ENCODE measurements around the gene HNRNPDL. TPM values are rescaled to one million over a fixed set of nuclear protein-coding genes. Genes with fewer than 3 reads are reported as not detected.
A peak's percentile ranks its signal among the peaks of the same experiment; 100 is the strongest.
"Not testable (repeated sequence)": the region's sequence is repeated elsewhere in the genome, so short reads cannot be mapped to it uniquely, and the experiment has no call there.

Gene HNRNPDL
- total RNA-seq, 1 donor from 2014 or later, result 310 TPM

DNA sequence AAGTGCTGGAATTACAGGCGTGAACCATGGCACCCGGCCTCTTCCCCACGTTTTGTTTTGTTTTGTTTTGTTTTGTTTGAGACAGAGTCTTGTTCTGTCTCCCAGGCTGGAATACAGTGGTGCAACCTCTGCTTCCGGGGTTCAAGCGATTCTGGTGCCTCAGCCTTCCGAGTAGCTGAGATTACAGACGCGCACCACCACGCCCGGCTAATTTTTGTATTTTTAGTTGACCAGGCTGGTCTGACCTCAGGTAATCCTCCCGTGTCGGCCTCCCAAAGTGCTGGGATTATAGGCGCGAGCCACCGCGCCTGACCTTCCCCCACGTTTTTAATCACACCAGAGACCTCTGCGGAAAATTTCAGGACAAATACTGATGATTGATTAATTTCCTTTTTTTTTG, 2.3 kb upstream of the HNRNPDL start:
- no peak for DNase-seq (ENCODE audit: low spot score)

DNA sequence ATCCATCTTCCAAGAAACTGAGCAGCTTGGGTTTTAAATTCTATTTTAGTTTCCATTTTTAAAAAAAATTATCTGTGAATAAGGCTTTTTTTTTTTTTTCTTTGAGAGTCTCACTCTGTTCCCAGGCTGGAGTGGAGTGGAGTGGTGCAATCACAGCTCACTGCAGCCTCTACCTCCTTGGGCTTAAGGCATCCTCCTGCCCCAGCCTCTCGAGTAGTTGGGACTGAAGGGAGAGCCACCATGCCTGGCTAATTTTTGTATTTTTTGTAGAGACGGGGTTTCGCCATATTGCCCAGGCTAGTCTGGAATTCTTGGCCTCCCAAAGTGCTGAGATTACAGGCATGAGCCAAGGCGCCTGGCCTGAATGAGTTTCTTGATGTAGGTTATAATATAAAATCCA, 1.6 kb upstream of the HNRNPDL start:
- no peak for DNase-seq (ENCODE audit: low spot score)

DNA sequence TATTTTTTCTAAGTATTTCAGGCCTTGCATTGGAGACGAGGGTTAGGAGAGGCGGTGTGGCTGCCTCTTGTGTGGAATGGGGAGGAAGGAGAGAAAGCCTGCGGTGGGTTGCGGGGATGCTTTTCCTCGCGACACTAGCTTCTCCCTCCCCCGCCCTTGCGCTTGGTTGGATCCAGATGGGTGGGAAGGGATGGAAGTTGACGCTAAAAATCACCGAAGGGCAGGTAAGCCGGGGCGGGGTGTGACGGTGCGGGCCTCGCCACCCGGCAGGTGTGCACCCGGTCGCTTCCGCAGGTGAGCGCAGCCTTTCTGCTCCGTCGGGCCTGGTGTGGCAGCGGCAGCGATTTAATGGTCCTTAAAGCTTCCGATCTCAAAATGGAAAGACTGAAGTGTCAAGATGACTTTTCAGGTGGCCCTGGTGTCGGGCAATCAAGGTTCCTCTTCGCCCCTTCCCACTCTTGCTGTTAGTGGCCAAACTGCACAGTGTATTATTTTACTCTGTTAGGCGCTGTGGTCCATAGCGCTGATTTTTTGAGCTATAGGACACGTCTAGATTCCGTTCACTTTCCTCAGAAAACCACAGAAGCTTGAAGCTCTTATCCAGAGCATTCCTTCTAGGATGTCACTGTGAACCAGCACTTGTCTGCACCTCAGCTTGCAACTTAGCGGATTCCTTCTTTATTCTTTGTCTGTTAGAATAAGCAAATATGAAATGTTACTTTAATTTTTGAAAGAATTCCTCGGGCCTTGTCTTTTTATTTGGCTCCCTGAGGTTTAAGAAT, 893 bp upstream of the HNRNPDL start:
- DNase-seq (ENCODE audit: low spot score), result peak; percentile 47

DNA sequence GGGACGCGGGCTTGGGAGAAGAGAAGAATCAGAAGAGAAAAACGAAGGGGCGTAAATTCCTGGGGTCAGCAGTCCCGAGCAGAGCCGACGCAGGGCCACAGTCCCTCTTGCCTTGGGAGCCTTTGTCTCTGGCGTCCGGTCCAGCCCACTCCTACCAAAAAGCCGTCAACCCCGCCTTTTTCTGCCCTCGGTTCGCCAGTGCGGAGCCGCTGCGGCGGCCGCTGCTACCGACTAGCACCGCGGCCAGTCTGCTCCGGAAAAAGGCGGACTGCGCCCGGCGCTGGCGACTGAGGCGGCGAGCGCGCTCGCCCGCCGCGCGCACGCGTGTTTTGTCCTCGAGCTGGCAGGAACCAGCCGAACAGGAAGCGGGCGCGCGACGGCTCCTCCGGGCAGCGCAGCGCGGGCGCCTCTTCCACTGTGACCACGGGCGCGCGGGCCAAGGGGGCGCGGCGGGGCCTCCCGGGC, 502 bp downstream of the HNRNPDL start:
- DNase-seq (ENCODE audit: low spot score), result peak; percentile 72

DNA sequence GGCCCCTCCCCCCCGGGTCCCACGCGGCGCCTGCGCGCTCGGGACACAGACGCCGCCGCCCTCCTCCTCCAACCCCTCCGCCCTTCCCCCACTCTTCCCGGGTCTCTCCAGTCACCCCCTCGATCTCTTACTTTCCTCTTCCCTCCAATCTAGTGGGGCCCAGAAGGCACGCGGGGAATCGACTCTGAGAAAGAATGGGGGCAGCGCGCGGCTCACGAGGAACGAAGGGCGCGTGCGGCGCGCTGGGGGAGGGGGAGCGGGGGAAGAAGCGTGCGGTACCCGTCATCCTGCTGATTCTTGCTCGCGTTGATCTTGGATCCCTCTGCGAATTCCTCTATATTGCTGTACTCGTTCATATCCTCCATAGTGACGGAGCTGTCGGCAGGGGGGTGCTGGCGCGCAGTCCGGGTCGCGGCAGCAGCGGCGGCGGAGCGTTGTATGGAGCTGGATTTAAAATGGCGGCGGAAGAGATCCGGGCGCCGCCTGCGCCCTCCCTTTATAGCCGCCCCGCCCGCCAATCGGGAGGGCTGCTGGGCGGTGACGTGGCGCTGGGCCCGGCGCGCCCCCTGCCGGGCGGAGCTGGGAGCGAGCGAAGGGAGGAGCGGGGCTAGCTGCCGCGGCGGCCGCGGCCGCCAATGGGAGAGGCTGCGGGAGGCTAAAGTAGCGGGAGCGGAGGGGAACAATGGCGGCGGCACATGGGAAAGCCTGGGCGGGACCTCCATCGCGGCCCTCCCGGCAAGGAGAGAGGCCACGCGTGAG, 1.1 kb downstream of the HNRNPDL start:
- DNase-seq (ENCODE audit: low spot score), result peak; percentile 94

DNA sequence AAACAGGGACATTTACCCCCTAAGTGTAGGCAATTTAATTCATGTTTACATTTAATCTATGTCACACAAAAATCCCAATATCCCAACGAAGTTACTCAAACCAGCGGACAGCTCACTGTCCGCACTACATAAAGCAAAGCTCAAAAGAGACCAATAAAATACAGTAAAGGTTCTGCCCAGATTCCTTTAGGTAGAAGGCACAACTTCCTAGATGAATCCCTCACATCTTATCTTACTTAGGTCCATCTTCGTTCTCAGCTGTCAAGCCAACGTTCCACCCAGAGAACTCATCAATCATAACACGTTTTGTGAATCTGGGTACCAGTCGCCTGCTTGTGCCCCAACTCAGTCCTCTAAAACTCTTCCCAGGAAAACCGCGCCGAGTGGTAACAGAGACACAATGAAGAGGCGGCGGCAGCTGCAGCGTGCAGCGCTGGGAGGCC, 1.7 kb downstream of the HNRNPDL start:
- DNase-seq (ENCODE audit: low spot score), result no peak

DNA sequence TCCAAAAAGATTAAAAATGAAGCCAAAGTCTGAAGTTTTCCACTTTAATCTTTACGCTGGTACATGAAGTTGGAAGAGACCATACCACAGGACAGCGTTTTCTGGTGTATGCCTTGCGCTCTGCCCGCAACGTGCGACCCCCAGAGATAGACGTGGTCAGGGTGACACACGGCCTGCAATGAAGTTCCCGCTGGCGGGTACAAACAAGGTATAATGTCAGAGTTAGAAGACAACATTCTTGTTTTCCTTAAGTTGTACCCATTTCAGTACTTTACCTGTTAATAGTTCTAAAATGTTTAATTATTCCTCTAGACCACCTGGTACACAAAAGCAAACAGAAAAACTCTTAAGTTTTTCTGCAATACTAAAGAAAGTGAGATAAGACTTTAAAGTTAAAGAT, 4.8 kb downstream of the HNRNPDL start:
- DNase-seq (ENCODE audit: low spot score), result no peak

DNA sequence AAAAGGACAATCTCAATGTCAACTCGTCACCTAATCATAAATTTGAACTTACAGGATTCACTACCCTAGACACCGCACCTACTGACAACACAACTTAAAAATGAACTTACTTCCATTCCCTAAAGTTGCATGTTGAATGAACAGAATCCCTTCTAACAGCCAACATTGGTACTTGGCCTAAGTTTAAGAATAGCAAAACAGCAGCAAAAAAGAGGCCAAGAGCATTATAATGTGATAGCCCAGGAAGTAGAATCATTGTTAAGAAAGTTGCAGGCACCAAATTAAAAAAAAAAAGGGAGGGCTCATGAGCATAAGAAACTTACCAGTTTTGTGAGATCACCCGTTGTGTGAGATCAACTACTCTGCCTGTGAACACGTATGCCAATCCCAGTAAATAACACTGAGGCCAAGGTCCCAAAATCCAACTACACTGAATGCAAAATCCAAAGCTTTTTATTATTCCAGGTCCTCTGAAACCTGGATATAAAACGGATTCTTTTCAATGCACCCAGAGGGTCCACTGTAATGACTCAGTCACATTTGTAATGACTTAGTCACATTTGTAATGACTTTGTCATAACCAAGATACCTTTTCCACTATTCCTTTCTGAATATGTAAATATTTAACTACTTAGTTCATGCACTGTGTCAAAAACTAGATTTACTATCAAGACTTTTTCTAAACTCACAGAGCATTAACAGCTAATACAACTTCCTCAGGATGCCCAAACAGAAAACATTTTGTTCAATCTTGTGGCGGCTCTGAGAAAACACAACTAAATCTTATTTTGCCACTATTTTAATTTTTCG, 6.8 kb downstream of the HNRNPDL start:
- DNase-seq (ENCODE audit: low spot score), result no peak

DNA sequence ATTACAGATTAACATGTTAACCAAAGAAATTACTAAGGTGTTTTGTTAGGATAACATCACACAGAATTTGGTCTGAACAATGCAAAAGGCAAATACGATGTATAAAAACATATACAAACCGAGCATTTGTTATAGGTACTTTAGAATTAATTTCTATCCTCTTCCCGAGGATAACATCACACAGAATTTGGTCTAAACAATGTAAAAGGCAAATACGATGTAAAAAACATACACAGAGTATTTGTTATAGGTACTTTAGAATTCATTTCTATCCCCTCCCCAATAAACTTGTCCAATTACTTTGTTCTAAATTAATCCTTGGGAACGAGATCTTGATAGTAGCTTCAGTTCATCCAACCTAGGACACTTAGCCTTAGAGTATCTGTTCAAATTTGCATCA, 7.6 kb downstream of the HNRNPDL start:
- no peak for DNase-seq (ENCODE audit: low spot score)

DNA sequence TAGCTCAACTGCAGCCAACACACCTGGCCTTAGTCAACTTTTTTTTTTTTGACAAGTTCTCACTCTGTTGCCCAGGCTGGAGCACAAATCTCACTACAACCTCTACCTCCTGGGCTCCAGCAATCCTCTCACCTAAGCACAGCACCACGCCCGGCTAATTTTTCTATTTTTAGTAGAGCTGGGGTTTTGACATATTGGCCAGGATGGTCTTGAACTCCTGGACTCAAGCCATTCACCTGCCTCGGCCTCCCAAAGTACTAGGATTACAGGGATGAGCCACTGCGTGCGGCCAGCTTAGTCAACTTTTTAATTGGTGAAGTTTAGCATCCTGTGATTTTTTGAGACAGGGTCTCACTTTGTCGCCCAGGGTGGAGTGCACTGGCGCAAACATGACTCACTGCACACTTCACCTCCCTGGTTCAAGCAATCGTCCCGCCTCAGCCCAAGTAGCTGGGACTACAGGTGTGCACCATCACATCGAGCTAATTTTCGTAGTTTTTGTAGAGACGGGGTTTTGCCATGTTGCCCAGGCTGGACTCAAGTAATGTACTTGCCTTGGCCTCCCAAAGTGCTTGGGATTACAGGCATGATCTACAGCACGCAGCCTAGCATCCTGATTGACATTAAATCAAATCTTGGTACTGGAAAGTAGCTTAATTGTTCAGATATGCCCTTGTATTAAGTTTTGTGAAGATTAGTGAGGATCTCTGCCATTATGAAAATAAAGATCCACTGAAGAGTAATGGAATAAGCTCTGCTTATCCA, 8.3 kb downstream of the HNRNPDL start:
- no peak for DNase-seq (ENCODE audit: low spot score)

DNA sequence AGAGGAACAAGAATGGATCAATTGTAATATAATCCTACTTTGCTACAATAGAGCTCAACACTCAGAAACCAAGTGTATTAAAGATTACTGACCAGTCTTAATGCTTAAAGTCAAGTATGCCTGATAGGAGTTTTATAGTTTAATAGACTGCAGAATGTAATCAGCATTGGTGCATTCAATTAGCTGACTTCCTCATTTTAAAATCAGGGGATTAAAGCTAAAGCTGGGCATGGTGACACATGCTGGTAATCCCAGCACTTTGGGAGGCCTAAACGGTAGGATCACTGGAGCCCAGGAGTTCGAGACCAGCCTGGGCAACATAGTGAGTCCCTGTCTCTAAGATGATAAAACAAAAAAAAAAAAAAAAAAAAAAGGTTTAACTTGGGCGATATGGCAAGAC, 10.8 kb downstream of the HNRNPDL start:
- DNase-seq (ENCODE audit: low spot score), result no peak

DNA sequence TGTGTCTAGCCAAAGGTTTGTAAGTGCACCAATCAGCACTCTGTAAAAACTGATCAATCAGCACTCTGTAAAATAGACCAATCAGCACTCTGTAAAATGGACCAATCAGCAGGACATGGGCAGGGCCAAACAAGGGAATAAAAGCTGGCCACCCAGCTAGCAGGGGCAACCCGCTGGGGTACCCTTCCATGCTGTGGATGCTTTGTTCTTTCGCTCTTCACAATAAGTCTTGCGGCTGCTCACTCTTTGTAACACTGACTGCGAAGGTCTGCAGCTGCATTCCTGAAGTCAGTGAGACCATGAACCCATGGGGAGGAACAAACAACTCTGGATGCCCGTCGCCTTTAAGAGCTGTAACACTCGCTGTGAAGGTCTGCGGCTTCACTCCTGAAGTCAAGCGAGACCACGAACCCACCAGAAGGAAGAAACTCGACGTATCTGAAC, 14.3 kb downstream of the HNRNPDL start:
- DNase-seq (ENCODE audit: low spot score), result no peak

DNA sequence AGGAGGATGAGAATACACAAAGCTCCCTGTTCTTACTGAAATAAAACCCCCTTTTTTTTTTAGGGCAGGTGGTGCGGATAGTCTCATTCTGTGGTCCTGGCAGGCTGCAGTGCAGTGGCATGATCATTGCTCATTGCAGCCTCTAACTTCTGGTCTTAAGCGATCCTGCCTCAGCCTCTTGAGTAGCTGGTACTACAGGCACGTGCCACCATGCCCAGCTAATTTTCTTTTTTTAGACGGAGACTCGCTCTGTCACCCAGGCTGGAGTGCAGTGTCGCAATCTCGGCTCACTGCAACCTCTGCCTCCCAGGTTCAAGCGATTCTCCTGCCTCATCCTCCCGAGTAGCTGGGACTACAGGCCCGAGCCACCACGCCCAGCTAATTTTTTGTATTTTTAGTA, 15.2 kb downstream of the HNRNPDL start:
- not testable (repeated sequence) for DNase-seq (ENCODE audit: low spot score)

DNA sequence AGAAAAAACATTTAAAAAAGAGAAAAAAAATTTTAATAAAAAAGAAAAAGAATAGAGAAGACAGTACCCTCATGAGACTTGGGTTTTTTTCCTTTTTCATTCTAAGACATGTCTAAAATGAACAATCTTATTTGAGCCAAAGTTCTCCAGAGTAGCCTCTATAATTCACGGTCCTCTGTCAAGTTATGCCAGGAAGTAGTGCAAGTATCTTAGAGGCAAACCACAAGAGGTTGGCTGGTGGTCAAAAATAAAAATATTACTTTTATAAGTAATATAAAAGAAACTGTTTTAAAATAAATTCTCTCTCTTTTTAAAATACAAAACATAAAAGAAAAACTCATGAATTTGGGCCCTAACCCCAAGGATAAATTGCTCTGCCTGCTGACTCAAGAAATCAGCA, 26.5 kb downstream of the HNRNPDL start:
- DNase-seq (ENCODE audit: low spot score), result no peak

DNA sequence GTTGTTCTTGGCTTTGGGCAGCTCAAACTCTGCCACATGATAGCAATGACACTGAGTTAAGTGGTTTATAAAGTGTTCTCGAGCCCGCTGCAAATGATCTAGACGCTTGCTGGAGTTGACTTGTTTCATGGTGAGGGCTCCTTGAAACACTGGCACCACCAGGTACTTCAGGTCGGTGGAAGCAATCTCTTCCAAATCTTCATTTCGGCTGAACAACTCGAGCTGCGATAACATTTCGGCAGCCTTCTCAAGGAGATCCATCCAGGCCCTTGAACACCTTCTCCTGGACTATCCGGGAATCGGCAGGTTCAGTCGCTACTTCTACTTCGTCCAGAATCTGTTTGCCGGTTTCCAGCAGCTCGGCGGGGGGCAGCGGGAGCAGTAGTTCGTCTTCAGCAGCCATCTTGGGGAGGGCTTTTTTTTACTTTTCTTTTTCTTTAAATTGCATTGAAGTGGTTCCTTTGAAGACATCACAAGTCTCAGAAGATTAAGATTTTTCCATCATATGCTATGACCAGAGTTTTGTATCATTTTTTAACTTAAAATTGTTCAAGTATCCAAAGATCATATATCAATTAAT, 28.0 kb downstream of the HNRNPDL start:
- DNase-seq (ENCODE audit: low spot score), result no peak

DNA sequence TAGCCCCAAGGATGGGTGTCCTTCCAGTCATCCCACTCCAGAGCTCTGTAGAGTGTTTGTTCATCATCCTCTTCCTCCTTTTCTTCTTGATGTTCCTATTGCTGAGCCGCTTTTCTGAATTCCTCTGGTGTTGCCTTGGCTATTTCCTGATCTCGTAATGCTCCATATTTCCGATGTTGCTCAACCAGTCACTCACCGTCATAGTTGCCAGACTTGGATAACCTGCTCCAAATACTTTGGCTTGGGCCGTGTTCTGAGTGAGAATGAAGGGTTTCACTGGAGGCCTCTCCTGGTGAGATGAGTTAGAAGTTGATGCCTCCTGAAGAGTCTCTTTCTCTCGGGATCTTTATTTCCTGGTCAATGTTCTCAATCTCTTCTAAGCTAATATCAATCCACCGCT, 28.7 kb downstream of the HNRNPDL start:
- DNase-seq (ENCODE audit: low spot score), result no peak

DNA sequence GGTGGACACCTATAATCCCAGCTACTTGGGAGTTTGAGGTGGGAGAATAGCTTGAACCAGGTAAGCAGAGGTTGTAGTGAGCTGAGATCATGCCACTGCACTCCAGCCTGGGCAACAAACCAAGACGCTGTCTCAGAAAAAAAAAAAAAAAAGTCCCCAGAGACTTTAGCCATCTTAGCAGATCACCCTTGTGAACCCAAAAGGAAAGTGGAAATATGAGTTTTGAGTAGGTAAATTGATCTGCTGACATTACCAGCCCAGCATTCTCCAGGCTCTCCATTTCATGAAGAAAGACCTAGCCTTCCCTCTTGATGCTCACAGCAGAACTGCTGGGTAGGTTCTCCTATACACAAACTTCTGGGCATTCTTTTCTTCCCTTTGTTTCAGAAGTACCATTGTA, 32.0 kb downstream of the HNRNPDL start:
- no peak for DNase-seq (ENCODE audit: low spot score)

DNA sequence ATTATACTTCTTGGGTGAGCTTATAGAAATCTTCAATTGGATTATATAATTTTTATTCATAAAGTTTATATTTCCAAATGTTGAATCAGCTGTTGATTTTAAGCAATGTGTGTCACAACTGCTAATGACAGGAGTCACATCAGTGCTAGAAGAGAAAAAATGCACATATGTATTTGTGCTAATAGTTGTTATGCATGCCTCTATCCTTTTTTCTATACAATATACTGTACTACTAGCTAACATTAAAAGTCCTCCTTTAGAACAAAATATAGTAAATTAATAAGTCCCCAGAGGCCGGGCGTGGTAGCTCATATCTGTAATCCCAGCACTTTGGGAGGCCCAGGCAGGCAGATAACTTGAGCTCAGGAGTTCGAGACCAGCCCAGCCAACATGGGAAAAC, 32.7 kb downstream of the HNRNPDL start:
- DNase-seq (ENCODE audit: low spot score), result no peak

DNA sequence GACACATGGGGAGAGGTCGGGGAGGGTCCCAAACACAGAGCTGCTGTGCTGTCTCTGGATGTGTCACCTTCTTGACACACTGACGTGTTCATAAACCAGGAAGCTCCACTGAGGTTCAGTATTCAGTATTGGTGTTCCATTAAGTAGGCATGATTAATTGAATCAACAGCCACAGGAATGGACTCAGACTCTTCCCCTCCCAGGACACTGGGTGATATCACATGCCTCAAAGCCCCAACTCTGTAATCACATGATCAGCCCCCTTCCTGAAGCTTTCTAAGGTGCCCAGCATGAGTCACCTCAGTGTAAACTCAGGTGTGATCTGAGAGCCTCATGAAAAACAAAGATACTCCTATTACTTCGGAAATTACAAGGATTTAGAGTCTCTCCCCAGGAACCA, 35.4 kb downstream of the HNRNPDL start:
- DNase-seq (ENCODE audit: low spot score), result no peak

DNA sequence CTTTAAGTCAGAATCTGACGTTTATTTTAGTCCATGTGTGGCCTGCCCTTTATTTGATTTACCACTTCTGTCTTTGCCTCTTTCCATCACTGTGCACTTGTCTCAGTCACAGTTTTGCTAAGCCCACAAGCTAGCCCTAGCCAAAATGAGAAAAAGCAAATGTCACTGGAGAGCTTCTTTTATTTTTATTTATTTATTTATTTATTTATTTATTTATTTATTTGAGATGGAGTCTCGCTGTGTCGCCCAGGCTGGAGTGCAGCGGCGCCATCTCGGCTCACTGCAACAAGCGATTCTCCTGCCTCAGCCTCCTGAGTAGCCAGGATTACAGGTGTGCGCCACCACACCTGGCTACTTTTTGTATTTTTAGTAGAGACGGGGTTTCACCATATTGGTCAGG, 40.2 kb downstream of the HNRNPDL start:
- not testable (repeated sequence) for DNase-seq (ENCODE audit: low spot score)

DNA sequence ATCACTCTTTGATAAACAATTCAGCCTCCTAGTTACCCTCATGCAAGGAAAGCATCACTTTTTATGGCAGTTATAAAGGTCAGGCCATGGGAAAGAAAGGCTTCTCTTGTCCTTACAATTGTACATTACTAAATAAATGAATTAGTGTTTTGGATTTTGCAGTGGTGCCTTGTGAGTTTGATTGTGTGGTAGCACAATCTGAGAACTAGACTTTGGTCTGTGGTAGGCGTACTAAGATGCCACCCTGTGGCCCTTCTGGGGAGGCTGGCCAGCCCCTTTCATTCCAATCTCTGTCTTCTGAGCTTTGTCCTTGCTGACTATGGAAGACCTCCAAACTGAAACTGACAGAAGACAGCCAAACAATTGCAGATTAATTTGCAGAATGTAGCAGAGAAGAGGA, 41.9 kb downstream of the HNRNPDL start:
- DNase-seq (ENCODE audit: low spot score), result no peak

All from ureter (tissue), 1 donor.